Measurements from ENCODE around the gene IBA57. TPM values are rescaled to one million over a fixed set of nuclear protein-coding genes. Genes with fewer than 3 reads are reported as not detected.
A peak's percentile ranks its signal among the peaks of the same experiment; 100 is the strongest.

IBA57 gene
- polyA plus RNA-seq, 1 of the 3 experiments (the other 2 are of a cell fraction) = 1.8 TPM

GRCh38 chr1:228166170-228166936 lies 749 bp downstream of the IBA57 start:
- Histone ChIP-seq H4K20me1 (ENCODE audit: insufficient read depth) (no peaks in the 10 kb centered on the region), H3K4me3 (ENCODE audit: low read depth in 2 of 2, low read length in 1 of 2) (peak overlapping the region; percentile 74 to 79), H3K79me2 (ENCODE audit: insufficient read depth) (peaks cover 24% of the 10 kb centered on the region), H3K4me2 (peak overlapping the region; percentile 97), H3K9me3 (no peaks in the 10 kb centered on the region), H3K9me2 (no peaks in the 10 kb centered on the region), H3K9ac (peak overlapping the region; percentile 99), H3K4me1 (ENCODE audit: control insufficient read depth in 1 of 2, insufficient read depth in 2 of 2, low read depth in 1 of 2, low read length in 1 of 2) (peaks cover 13 to 25% of the 10 kb centered on the region in 2 experiments; a peak in 3 of 4 replicates), H3K27ac (ENCODE audit: low read depth in 2 of 2, low read length in 1 of 2) (peak overlapping the region; percentile 85 to 93), H2AFZ (ENCODE audit: low read depth) (0 out of 2 replicates have a peak overlapping the region, but pooled peaks have one; percentile 52), H3K36me3 (replicated peaks in 1 of 2; ENCODE audit: control insufficient read depth in 1 of 2, insufficient read depth in 2 of 2, low read length in 1 of 2) (no peaks in the 10 kb centered on the region), H3F3A (replicated peaks; ENCODE audit: insufficient read depth) (no peaks in the 10 kb centered on the region), H3K27me3 (ENCODE audit: insufficient read depth) (no peaks in the 10 kb centered on the region)
- CTCF ChIA-PET = interaction anchor here (0.6 to 5.5 kb wide), 21 partner anchors 8 to 457 kb away, joined by 3 to 54 read pairs (median 4); partner anchors contain the start of genes GJC2 and GUK1
- DNase-seq = peak; percentile 79
- 8% methylated on average over 12 of the region's 26 CpGs for WGBS (ENCODE audit: low lambda C conversion rate)
- POLR2A ChIA-PET = interaction anchor here (1.2 to 1.9 kb wide), 4 partner anchors 12 to 291 kb away, joined by 4 to 8 read pairs (median 5); a partner anchor contains a TSS
- peak; percentile 45 for TF ChIP-seq CTCF (IDR thresholded peaks at IDR 0.05)
- peak; percentile 68 for TF ChIP-seq MXI1 (IDR thresholded peaks at IDR 0.05; ENCODE audit: low read depth, low read length)
- no peak for TF ChIP-seq NRF1 (IDR thresholded peaks at IDR 0.05; ENCODE audit: low read depth, low read length)
- TF ChIP-seq RAD21 (IDR thresholded peaks at IDR 0.05; ENCODE audit: low read length) = peak; percentile 36
- TF ChIP-seq SMC3 (IDR thresholded peaks at IDR 0.05; ENCODE audit: low read depth, low read length) = peak; percentile 33
- no peak for TF ChIP-seq ELF1 (IDR thresholded peaks at IDR 0.05)
- TF ChIP-seq SIN3A (IDR thresholded peaks at IDR 0.05; ENCODE audit: borderline replicate concordance, low read depth, low read length) = 0 out of 2 replicates have a peak, but pooled peaks have one; percentile 23
- peak; percentile 60 for TF ChIP-seq PBX3 (IDR thresholded peaks at IDR 0.05)
- TF ChIP-seq CHD2 (IDR thresholded peaks at IDR 0.05; ENCODE audit: low read length, partially characterized antibody) = no peak
- no peak for TF ChIP-seq USF1 (IDR thresholded peaks at IDR 0.05; ENCODE audit: borderline replicate concordance, low read depth)
- TF ChIP-seq RFX5 (IDR thresholded peaks at IDR 0.05; ENCODE audit: low read length) = 0 out of 2 replicates have a peak, but pooled peaks have one; percentile 16
